K562 (cell line): ENCODE data around the gene GPR108. TPM values are rescaled to one million over a fixed set of nuclear protein-coding genes. Genes with fewer than 3 reads are reported as not detected.

ENCODE experiments used
- ATAC-seq: fragments of 200-7000 bp; cut with Tn5 transposase; 3 replicates; pipeline ENCODE4 v1.9.1; 2020; ENCODE audit warnings: moderate library complexity
- BruUV-seq: library from RNA; stranded (reverse); fragments of 400-500 nt; replicated peaks from 2 replicates; lab custom pipeline; 2021; lab: Mats Ljungman, UMichigan
- CTCF ChIA-PET: fragments of 300-600 bp; formaldehyde crosslinking; extraction: SDS; loops from one replicate; lab custom pipeline; 2021; ENCODE audit warnings: low intra/inter-chr PET ratio; lab: Yijun Ruan, JAX
- POLR2A ChIA-PET: fragments of 300-600, 350-650 bp; sonication (Branson Sonifier 250); formaldehyde crosslinking; extraction: SDS; loops from one replicate; lab custom pipeline; 2021; ENCODE audit warnings: antibody characterized with exemption, inconsistent platforms; lab: Yijun Ruan, JAX
- DNase-seq, 4 experiments: peaks; one replicate each; pipeline versions ENCODE4 v3.0.0 to v3.0.0-alpha.2; 2011 to 2018; ENCODE audit warnings: low spot score in 3 of 4, mixed read lengths in 3 of 4; ENCODE audit errors: extremely low read depth in 1 of 4
- FAIRE-seq: peaks from 2 replicates; lab custom pipeline; 2011; peaks lifted over from hg19 to GRCh38; lab: Jason Lieb, UNC
- H2AFZ ChIP-seq: 2 replicates; pipeline ENCODE4 v1.6.0; 2011; ENCODE audit warnings: low read depth, low read length, control low read depth, inconsistent platforms
- H3K27ac ChIP-seq: fragments of 200-600 bp; 3 replicates; pipeline ENCODE4 v1.8.0; 2011; ENCODE audit warnings: low read depth, mild to moderate bottlenecking, control low read depth, inconsistent platforms, low read length, moderate library complexity, mixed read lengths; ENCODE audit errors: extremely low read depth
- H3K27me3 ChIP-seq, 2 experiments: fragments of 300-600 bp in 1 of 2; 2 replicates in 1 of 2; 3 replicates in 1 of 2; pipeline versions ENCODE4 v1.6.0 to v1.8.0; 2011; ENCODE audit warnings: inconsistent platforms in 2 of 2, low read length in 2 of 2, mild to moderate bottlenecking in 1 of 2, mixed read lengths in 1 of 2, moderate library complexity in 1 of 2; ENCODE audit not compliant: control insufficient read depth in 2 of 2, insufficient read depth in 2 of 2
- H3K36me3 ChIP-seq: fragments of 300-600 bp; 3 replicates; pipeline ENCODE4 v1.8.0; 2011; ENCODE audit warnings: mild to moderate bottlenecking, low read length, inconsistent platforms; ENCODE audit not compliant: control insufficient read depth, insufficient read depth
- H3K4me1 ChIP-seq, 2 experiments: fragments of 200-600 bp in 1 of 2; replicated peaks in 1 of 2; 2 replicates in 1 of 2; 3 replicates in 1 of 2; pipeline versions ENCODE4 v1.5.1 to v1.8.0; 2011; ENCODE audit warnings: inconsistent platforms in 2 of 2, low read length in 2 of 2, mild to moderate bottlenecking in 1 of 2, mixed read lengths in 1 of 2, moderate library complexity in 1 of 2; ENCODE audit not compliant: control insufficient read depth in 2 of 2, insufficient read depth in 2 of 2
- H3K4me2 ChIP-seq: 2 replicates; pipeline ENCODE4 v1.6.1; 2011; ENCODE audit warnings: low read length, control low read depth, inconsistent platforms, mixed read lengths; ENCODE audit not compliant: insufficient read depth
- H3K4me3 ChIP-seq: fragments of 200-600 bp; sonication (generic), shearing (Covaris generic); 2 replicates; pipeline ENCODE4 v1.5.1; 2016; ENCODE audit warnings: control low read depth, inconsistent platforms
- H3K79me2 ChIP-seq: fragments of 200-600 bp; 3 replicates; pipeline ENCODE4 v1.8.0; 2011; ENCODE audit warnings: low read length, inconsistent platforms; ENCODE audit not compliant: control insufficient read depth, insufficient read depth
- H3K9ac ChIP-seq, 2 experiments: 2 replicates each; pipeline versions ENCODE4 v1.6.0 to v1.6.1; 2011; ENCODE audit warnings: low read depth in 2 of 2, low read length in 2 of 2, control low read depth in 1 of 2, inconsistent platforms in 1 of 2, mild to moderate bottlenecking in 1 of 2, mixed read lengths in 1 of 2; ENCODE audit not compliant: insufficient read depth in 1 of 2
- H3K9me1 ChIP-seq: one replicate; pipeline ENCODE4 v1.6.0; 2011; ENCODE audit warnings: inconsistent platforms, mild to moderate bottlenecking, low read length, moderate library complexity; ENCODE audit not compliant: control insufficient read depth, insufficient read depth
- H3K9me3 ChIP-seq: replicated peaks from 2 replicates; pipeline ENCODE4 v1.5.1; 2011; ENCODE audit warnings: low read depth, low read length, inconsistent platforms; ENCODE audit not compliant: control insufficient read depth, insufficient read depth
- H4K20me1 ChIP-seq: replicated peaks from 2 replicates; pipeline ENCODE4 v1.6.1; 2011; ENCODE audit warnings: low read length, inconsistent platforms, mixed read lengths; ENCODE audit not compliant: control insufficient read depth, insufficient read depth
- POLR2G ChIP-seq: fragments of 200-400 bp; formaldehyde crosslinking; IDR thresholded peaks from 2 replicates; pipeline ENCODE4 v1.6.1; 2017; ENCODE audit warnings: low read depth, mild to moderate bottlenecking, antibody characterized with exemption, low read length, moderate library complexity
- PREB ChIP-seq: sonication (generic); formaldehyde crosslinking; IDR thresholded peaks from 2 replicates; pipeline ENCODE4 v1.8.1; 2023; ENCODE audit warnings: mild to moderate bottlenecking, missing genetic modification reagents
- RBFOX2 ChIP-seq: fragments of 200-400 bp; formaldehyde crosslinking; IDR thresholded peaks from 2 replicates; pipeline ENCODE4 v1.6.1; 2017; ENCODE audit warnings: low read depth, mild to moderate bottlenecking, low read length, moderate library complexity
- WGBS: fragments of 100-300 bp; shearing (Covaris generic); methylation state at CpG from one replicate; pipeline ENCODE4 v1.1.6; 2016; ENCODE audit warnings: low coverage, mixed read lengths; ENCODE audit not compliant: insufficient coverage; ENCODE audit errors: missing lambda C conversion rate; 5-methylcytosine and 5-hydroxymethylcytosine counted together
- in situ Hi-C: fragments of 300-500 bp; cut with MboI; formaldehyde crosslinking; loops from 4 replicates; pipeline ENCODE4 v1.15.0; 2018; ENCODE audit warnings: inconsistent platforms, mixed read lengths
- intact Hi-C: fragments of 100-400 bp; cut with micrococcal nuclease; formaldehyde crosslinking; loops from 2 replicates; pipeline ENCODE4 v1.14.2; 2022
- polyA plus RNA-seq, 8 experiments: library from polyadenylated mRNA; depleted of rRNA in 4 of 8; stranded (reverse) in 5 of 8; unstranded in 3 of 8; fragments of >200 nt; fragmentation: Nextera tagmentation in 2 of 8; fragmentation: Illumina TruSeq in 1 of 8; extraction: Ambion mirVana in 2 of 8; extraction: Trizol in 1 of 8; gene quantifications; 2 replicates each; pipeline versions ENCODE4 v1.2.1 to v1.2.3, GENCODE V29; 2011 to 2014; ENCODE audit warnings: inconsistent platforms in 1 of 8, missing spikeins in 1 of 8
- total RNA-seq, 7 experiments: library from RNA; depleted of rRNA in 6 of 7; stranded (reverse); fragments of >200 nt in 6 of 7; fragmentation: Illumina TruSeq in 2 of 7; extraction: Trizol in 2 of 7; gene quantifications; 2 replicates each; pipeline versions ENCODE4 v1.2.1 to v1.2.3, GENCODE V29; 2011 to 2021; ENCODE audit warnings: low replicate concordance in 1 of 7

The GPR108 gene
- total and polyA plus RNA-seq, 9 of the 15 experiments (the other 6 are each of a cell fraction or from before 2014, with no cell fraction given) = 2.4 to 33.2 (median 24.4) TPM

- 95% methylated on average over 13 of the region's 24 CpGs for WGBS
- no TSS peak for BruUV-seq
- H3K4me2 ChIP-seq = no peak overlapping the region
- no peak overlapping the region for H3K4me3 ChIP-seq
- H3K9ac ChIP-seq = peak overlapping the region in 1 of 2 experiments; percentile 13; a peak in 1 of 4 replicates
- ATAC-seq (no peak), DNase-seq (no peak), FAIRE-seq (no peak)
- H3K9me3 ChIP-seq = no peaks in the 10 kb centered on the region
- TF ChIP-seq PREB (CRISPR knock-in tag) (no peak), RBFOX2 (peak; percentile 57), POLR2G (peak; percentile 49)
- H3K27me3 ChIP-seq = no peaks in the 10 kb centered on the region
- intact Hi-C loops (no loop called here), in situ Hi-C loops (no loop called here)
- peaks cover 5 to 31% of the 10 kb centered on the region in 2 experiments; a peak in 4 of 5 replicates for H3K4me1 ChIP-seq
- ChIA-PET CTCF (no interaction called here), POLR2A (interaction anchor here (0.5 to 1.3 kb wide), 2 partner anchors 9 to 1466 kb away, joined by 3 to 7 read pairs; partner anchors contain the start of gene GPR108)
- peaks cover 8% of the 10 kb centered on the region for H3K79me2 ChIP-seq
- H3K36me3 ChIP-seq = peaks cover 97% of the 10 kb centered on the region; the same call in 2 of the 3 replicates
- no peak overlapping the region for H2AFZ ChIP-seq
- H4K20me1 ChIP-seq = no peaks in the 10 kb centered on the region; the same call in 1 of the 2 replicates
- no peaks in the 10 kb centered on the region for H3K9me1 ChIP-seq
- no peak overlapping the region for H3K27ac ChIP-seq
Observed at GRCh38 chr19:6745965-6746364, 8.6 kb upstream of the GPR108 start.
